ENCODE measurements around the gene SCRN1.

GRCh38 chr7:29924684-29925083, 64.9 kb downstream of the SCRN1 start:
- TF ChIP-seq CTCF (conservative IDR thresholded peaks at IDR 0.05), result no peak
- no peak for TF ChIP-seq ZFX (IDR thresholded peaks at IDR 0.05)

Data from C4-2B (cell line).